H1 (cell line): Measurements from ENCODE around the gene C2orf92. TPM values are rescaled to one million over a fixed set of nuclear protein-coding genes. Genes with fewer than 3 reads are reported as not detected.

Experiments
- ATF3 ChIP-seq: IDR thresholded peaks from 2 replicates; pipeline ENCODE4 v1.6.1; 2011; ENCODE audit warnings: low read depth, mild to moderate bottlenecking, low read length; ENCODE audit not compliant: insufficient read depth
- BCL11A ChIP-seq, 2 experiments: IDR thresholded peaks; one replicate each; pipeline ENCODE4 v1.6.1; 2011; ENCODE audit warnings: low read depth in 2 of 2, low read length in 2 of 2, mild to moderate bottlenecking in 2 of 2
- CHD1 ChIP-seq: IDR thresholded peaks from 2 replicates; pipeline ENCODE4 v1.6.1; 2012; ENCODE audit warnings: low read depth, low read length, improper control_type of control experiment
- EP300 ChIP-seq, 2 experiments: IDR thresholded peaks; 1 replicate in 1 of 2; 2 replicates in 1 of 2; pipeline ENCODE4 v1.6.1; 2011 to 2012; ENCODE audit warnings: low read depth in 2 of 2, low read length in 2 of 2, mild to moderate bottlenecking in 2 of 2, borderline replicate concordance in 1 of 2, inconsistent platforms in 1 of 2, moderate library complexity in 1 of 2
- KDM5A ChIP-seq: fragments of 200-600 bp; IDR thresholded peaks from 2 replicates; pipeline ENCODE4 v1.7.1; 2012; ENCODE audit warnings: mild to moderate bottlenecking, low read length, inconsistent platforms, mixed read lengths
- POU5F1 ChIP-seq: IDR thresholded peaks from 2 replicates; pipeline ENCODE4 v1.6.1; 2011; ENCODE audit warnings: low read depth, mild to moderate bottlenecking, low read length, moderate library complexity
- polyA plus RNA-seq, 7 experiments: library from polyadenylated mRNA; depleted of rRNA in 3 of 7; stranded (reverse) in 5 of 7; unstranded in 2 of 7; fragments of >200 nt in 5 of 7; fragments of 200-250 nt in 2 of 7; gene quantifications; 1 replicate in 5 of 7; 2 replicates in 1 of 7; 4 replicates in 1 of 7; pipeline versions ENCODE4 v1.2.1 to v1.2.3, GENCODE V29; 2011 to 2013; ENCODE audit warnings: missing spikeins in 2 of 7, mixed read lengths in 2 of 7
- total RNA-seq: library from RNA; stranded (reverse); fragmentation: NEBNext Ultra II Directional; extraction: Animal tissue kit (Norgen Biotek cat#: 25700); gene quantifications from 2 replicates; pipeline ENCODE4 v1.2.1, GENCODE V29; 2021

C2orf92 gene
- total and polyA plus RNA-seq, 2 of the 8 experiments (the other 6 are each of a cell fraction or from before 2014, with no cell fraction given): 2.3 to 3.7 TPM

- TF ChIP-seq ATF3: no peak
- no peak for TF ChIP-seq CHD1
- TF ChIP-seq POU5F1: no peak
- no peak for TF ChIP-seq KDM5A
- no peak for TF ChIP-seq BCL11A (IDR thresholded peaks at IDR 0.05; ENCODE audit: low read depth in 2 of 2, low read length in 2 of 2)
- TF ChIP-seq EP300 (IDR thresholded peaks at IDR 0.05; ENCODE audit: borderline replicate concordance in 1 of 2, low read depth in 2 of 2, low read length in 2 of 2): no peak
Observed at GRCh38 chr2:97675430-97676113, 6.1 kb downstream of the C2orf92 start (continued).
